NCI-H2107 treated with DMSO at 0.1 percent for 48 hours (cell line): Measurements from ENCODE around the gene PTPRJ.
A peak's percentile ranks its signal among the peaks of the same experiment; 100 is the strongest.
"Not testable (repeated sequence)": the region's sequence is repeated elsewhere in the genome, so short reads cannot be mapped to it uniquely, and the experiment has no call there.

Experiments
- DNase-seq: peaks from one replicate; lab custom pipeline; 2025; ENCODE audit not compliant: unreplicated experiment; lab: John Stamatoyannopoulos, UW

PTPRJ gene

GRCh38 chr11:48108231-48109045 is 128.1 kb downstream of the PTPRJ start:
- no peak for DNase-seq

GRCh38 chr11:48109046-48109666 is 128.8 kb downstream of the PTPRJ start:
- peak; percentile 54 for DNase-seq

- no peak for DNase-seq
Observed at GRCh38 chr11:48110509-48110766, 130.1 kb downstream of the PTPRJ start.

GRCh38 chr11:48111891-48112290 is 131.5 kb downstream of the PTPRJ start:
- no peak for DNase-seq

- DNase-seq, result no peak
Observed at GRCh38 chr11:48114740-48115139, 134.4 kb downstream of the PTPRJ start.

- DNase-seq, result no peak
Observed at GRCh38 chr11:48116437-48117228, 136.3 kb downstream of the PTPRJ start.

- no peak for DNase-seq
Observed at GRCh38 chr11:48122246-48122645, 141.9 kb downstream of the PTPRJ start.

GRCh38 chr11:48122656-48123055 is 142.3 kb downstream of the PTPRJ start:
- no peak for DNase-seq

GRCh38 chr11:48123254-48123875 is 143.0 kb downstream of the PTPRJ start:
- no peak for DNase-seq

GRCh38 chr11:48123934-48124755 is 143.8 kb downstream of the PTPRJ start:
- DNase-seq, result no peak

GRCh38 chr11:48124880-48125279 is 144.5 kb downstream of the PTPRJ start:
- DNase-seq, result no peak

- no peak for DNase-seq
Observed at GRCh38 chr11:48125866-48126265, 145.5 kb downstream of the PTPRJ start.

- no peak for DNase-seq
Observed at GRCh38 chr11:48127521-48128183, 147.3 kb downstream of the PTPRJ start.

- no peak for DNase-seq
Observed at GRCh38 chr11:48129697-48130395, 149.5 kb downstream of the PTPRJ start.

- DNase-seq, result no peak
Observed at GRCh38 chr11:48134221-48134922, 154.0 kb downstream of the PTPRJ start.

- DNase-seq, result no peak
Observed at GRCh38 chr11:48138222-48138621, 157.9 kb downstream of the PTPRJ start.

- DNase-seq, result not testable (repeated sequence)
Observed at GRCh38 chr11:48139896-48140295, 159.5 kb downstream of the PTPRJ start.

GRCh38 chr11:48141475-48142122 is 161.2 kb downstream of the PTPRJ start:
- DNase-seq, result no peak
